Measurements from ENCODE around the gene CAB39L. TPM values are rescaled to one million over a fixed set of nuclear protein-coding genes. Genes with fewer than 3 reads are reported as not detected.
A peak's percentile ranks its signal among the peaks of the same experiment; 100 is the strongest.

CAB39L gene
- total RNA-seq, 1 donor from 2014 or later, result 6.8 TPM

- no peak overlapping the region for H3K9ac ChIP-seq (ENCODE audit: low read depth in 1 of 3, low read length in 3 of 3)
- no peaks in the 10 kb centered on the region for H3K36me3 ChIP-seq (ENCODE audit: control insufficient read depth in 3 of 3, insufficient read depth in 3 of 3, low read length in 3 of 3)
- H3K4me1 ChIP-seq (ENCODE audit: control insufficient read depth in 3 of 3, insufficient read depth in 3 of 3, low read length in 3 of 3), result no peaks in the 10 kb centered on the region
- no peak overlapping the region for H3K4me3 ChIP-seq (ENCODE audit: low read length in 3 of 3)
- H3K9me3 ChIP-seq (ENCODE audit: control insufficient read depth in 3 of 3, low read length in 3 of 3), result no peaks in the 10 kb centered on the region
- H3K27ac ChIP-seq (ENCODE audit: low read depth, low read length), result no peak overlapping the region
- H3K27me3 ChIP-seq (ENCODE audit: control insufficient read depth in 3 of 3, insufficient read depth in 3 of 3, low read length in 3 of 3), result no peaks in the 10 kb centered on the region
These were observed 121.2 kb downstream of the CAB39L start for GRCh38 chr13:49322702-49323101.

- no peaks in the 10 kb centered on the region for H3K36me3 ChIP-seq (ENCODE audit: control insufficient read depth in 3 of 3, insufficient read depth in 3 of 3, low read length in 3 of 3)
- H3K4me3 ChIP-seq (ENCODE audit: low read length in 3 of 3), result no peak overlapping the region
- no peaks in the 10 kb centered on the region for H3K9me3 ChIP-seq (ENCODE audit: control insufficient read depth in 3 of 3, low read length in 3 of 3)
- no peaks in the 10 kb centered on the region for H3K4me1 ChIP-seq (ENCODE audit: control insufficient read depth in 3 of 3, insufficient read depth in 3 of 3, low read length in 3 of 3)
- no peak overlapping the region for H3K9ac ChIP-seq (ENCODE audit: low read depth in 1 of 3, low read length in 3 of 3)
- H3K27me3 ChIP-seq (ENCODE audit: control insufficient read depth in 3 of 3, insufficient read depth in 3 of 3, low read length in 3 of 3), result no peaks in the 10 kb centered on the region
- no peak overlapping the region for H3K27ac ChIP-seq (ENCODE audit: low read depth, low read length)
These were observed 122.9 kb downstream of the CAB39L start for GRCh38 chr13:49320975-49321374.

GRCh38 chr13:49319951-49320350 lies 123.9 kb downstream of the CAB39L start:
- no peaks in the 10 kb centered on the region for H3K36me3 ChIP-seq (ENCODE audit: control insufficient read depth in 3 of 3, insufficient read depth in 3 of 3, low read length in 3 of 3)
- H3K27ac ChIP-seq (ENCODE audit: low read depth, low read length), result no peak overlapping the region
- H3K9me3 ChIP-seq (ENCODE audit: control insufficient read depth in 3 of 3, low read length in 3 of 3), result no peaks in the 10 kb centered on the region
- no peaks in the 10 kb centered on the region for H3K27me3 ChIP-seq (ENCODE audit: control insufficient read depth in 3 of 3, insufficient read depth in 3 of 3, low read length in 3 of 3)
- H3K4me3 ChIP-seq (ENCODE audit: low read length in 3 of 3), result no peak overlapping the region
- no peaks in the 10 kb centered on the region for H3K4me1 ChIP-seq (ENCODE audit: control insufficient read depth in 3 of 3, insufficient read depth in 3 of 3, low read length in 3 of 3)
- no peak overlapping the region for H3K9ac ChIP-seq (ENCODE audit: low read depth in 1 of 3, low read length in 3 of 3)

- no peaks in the 10 kb centered on the region for H3K9me3 ChIP-seq (ENCODE audit: control insufficient read depth in 3 of 3, low read length in 3 of 3)
- H3K4me1 ChIP-seq (ENCODE audit: control insufficient read depth in 3 of 3, insufficient read depth in 3 of 3, low read length in 3 of 3), result peaks cover 0 to under 1% (median 0%) of the 10 kb centered on the region in 3 donors
- no peak overlapping the region for H3K9ac ChIP-seq (ENCODE audit: low read depth in 1 of 3, low read length in 3 of 3)
- H3K36me3 ChIP-seq (ENCODE audit: control insufficient read depth in 3 of 3, insufficient read depth in 3 of 3, low read length in 3 of 3), result no peaks in the 10 kb centered on the region
- H3K27ac ChIP-seq (ENCODE audit: low read depth, low read length), result no peak overlapping the region
- H3K27me3 ChIP-seq (ENCODE audit: control insufficient read depth in 3 of 3, insufficient read depth in 3 of 3, low read length in 3 of 3), result no peaks in the 10 kb centered on the region
- no peak overlapping the region for H3K4me3 ChIP-seq (ENCODE audit: low read length in 3 of 3)
These were observed 124.3 kb downstream of the CAB39L start for GRCh38 chr13:49319551-49319950.

- Histone ChIP-seq H3K27ac (ENCODE audit: low read depth, low read length) (no peak overlapping the region), H3K36me3 (ENCODE audit: control insufficient read depth in 3 of 3, insufficient read depth in 3 of 3, low read length in 3 of 3) (no peaks in the 10 kb centered on the region), H3K27me3 (ENCODE audit: control insufficient read depth in 3 of 3, insufficient read depth in 3 of 3, low read length in 3 of 3) (no peaks in the 10 kb centered on the region), H3K9ac (ENCODE audit: low read depth in 1 of 3, low read length in 3 of 3) (no peak overlapping the region), H3K4me3 (ENCODE audit: low read length in 3 of 3) (no peak overlapping the region), H3K9me3 (ENCODE audit: control insufficient read depth in 3 of 3, low read length in 3 of 3) (no peaks in the 10 kb centered on the region), H3K4me1 (ENCODE audit: control insufficient read depth in 3 of 3, insufficient read depth in 3 of 3, low read length in 3 of 3) (peaks cover 0 to 12% (median 9%) of the 10 kb centered on the region in 3 donors)
These were observed 127.9 kb downstream of the CAB39L start for GRCh38 chr13:49315756-49316482.

- no peak overlapping the region for H3K27ac ChIP-seq (ENCODE audit: low read depth, low read length)
- H3K9ac ChIP-seq (ENCODE audit: low read depth in 1 of 3, low read length in 3 of 3), result no peak overlapping the region
- no peaks in the 10 kb centered on the region for H3K27me3 ChIP-seq (ENCODE audit: control insufficient read depth in 3 of 3, insufficient read depth in 3 of 3, low read length in 3 of 3)
- H3K4me3 ChIP-seq (ENCODE audit: low read length in 3 of 3), result no peak overlapping the region
- H3K36me3 ChIP-seq (ENCODE audit: control insufficient read depth in 3 of 3, insufficient read depth in 3 of 3, low read length in 3 of 3), result peaks cover 0 to 2% (median 2%) of the 10 kb centered on the region in 3 donors
- no peaks in the 10 kb centered on the region for H3K9me3 ChIP-seq (ENCODE audit: control insufficient read depth in 3 of 3, low read length in 3 of 3)
- H3K4me1 ChIP-seq (ENCODE audit: control insufficient read depth in 3 of 3, insufficient read depth in 3 of 3, low read length in 3 of 3), result peaks cover 0 to 12% (median 9%) of the 10 kb centered on the region in 3 donors
These were observed 128.8 kb downstream of the CAB39L start for GRCh38 chr13:49315036-49315565.

- H3K27me3 ChIP-seq (ENCODE audit: control insufficient read depth in 3 of 3, insufficient read depth in 3 of 3, low read length in 3 of 3), result no peaks in the 10 kb centered on the region
- peaks cover 0 to 12% (median 9%) of the 10 kb centered on the region in 3 donors for H3K4me1 ChIP-seq (ENCODE audit: control insufficient read depth in 3 of 3, insufficient read depth in 3 of 3, low read length in 3 of 3)
- H3K4me3 ChIP-seq (ENCODE audit: low read length in 3 of 3), result no peak overlapping the region
- no peak overlapping the region for H3K9ac ChIP-seq (ENCODE audit: low read depth in 1 of 3, low read length in 3 of 3)
- H3K36me3 ChIP-seq (ENCODE audit: control insufficient read depth in 3 of 3, insufficient read depth in 3 of 3, low read length in 3 of 3), result peaks cover 0 to 3% (median 2%) of the 10 kb centered on the region in 3 donors
- H3K9me3 ChIP-seq (ENCODE audit: control insufficient read depth in 3 of 3, low read length in 3 of 3), result no peaks in the 10 kb centered on the region
- peak overlapping the region; percentile 60 for H3K27ac ChIP-seq (ENCODE audit: low read depth, low read length)
These were observed 129.5 kb downstream of the CAB39L start for GRCh38 chr13:49314344-49314882.

GRCh38 chr13:49311816-49312215 lies 132.0 kb downstream of the CAB39L start:
- no peaks in the 10 kb centered on the region for H3K27me3 ChIP-seq (ENCODE audit: control insufficient read depth in 3 of 3, insufficient read depth in 3 of 3, low read length in 3 of 3)
- no peak overlapping the region for H3K27ac ChIP-seq (ENCODE audit: low read depth, low read length)
- no peak overlapping the region for H3K4me3 ChIP-seq (ENCODE audit: low read length in 3 of 3)
- H3K36me3 ChIP-seq (ENCODE audit: control insufficient read depth in 3 of 3, insufficient read depth in 3 of 3, low read length in 3 of 3), result peaks cover 0 to 3% (median 2%) of the 10 kb centered on the region in 3 donors
- H3K9ac ChIP-seq (ENCODE audit: low read depth in 1 of 3, low read length in 3 of 3), result no peak overlapping the region
- H3K4me1 ChIP-seq (ENCODE audit: control insufficient read depth in 3 of 3, insufficient read depth in 3 of 3, low read length in 3 of 3), result peaks cover 7 to 19% (median 19%) of the 10 kb centered on the region in 3 donors
- no peaks in the 10 kb centered on the region for H3K9me3 ChIP-seq (ENCODE audit: control insufficient read depth in 3 of 3, low read length in 3 of 3)

GRCh38 chr13:49310251-49310650 lies 133.6 kb downstream of the CAB39L start:
- no peaks in the 10 kb centered on the region for H3K27me3 ChIP-seq (ENCODE audit: control insufficient read depth in 3 of 3, insufficient read depth in 3 of 3, low read length in 3 of 3)
- peaks cover 7 to 28% (median 19%) of the 10 kb centered on the region in 3 donors for H3K4me1 ChIP-seq (ENCODE audit: control insufficient read depth in 3 of 3, insufficient read depth in 3 of 3, low read length in 3 of 3)
- no peak overlapping the region for H3K27ac ChIP-seq (ENCODE audit: low read depth, low read length)
- H3K9ac ChIP-seq (ENCODE audit: low read depth in 1 of 3, low read length in 3 of 3), result no peak overlapping the region
- H3K4me3 ChIP-seq (ENCODE audit: low read length in 3 of 3), result no peak overlapping the region
- peaks cover 0 to 3% (median 2%) of the 10 kb centered on the region in 3 donors for H3K36me3 ChIP-seq (ENCODE audit: control insufficient read depth in 3 of 3, insufficient read depth in 3 of 3, low read length in 3 of 3)
- H3K9me3 ChIP-seq (ENCODE audit: control insufficient read depth in 3 of 3, low read length in 3 of 3), result no peaks in the 10 kb centered on the region

- H3K4me1 ChIP-seq (ENCODE audit: control insufficient read depth in 3 of 3, insufficient read depth in 3 of 3, low read length in 3 of 3), result peaks cover 8 to 26% (median 13%) of the 10 kb centered on the region in 3 donors
- peak overlapping the region; percentile 59 for H3K27ac ChIP-seq (ENCODE audit: low read depth, low read length)
These were observed 134.9 kb downstream of the CAB39L start for GRCh38 chr13:49308921-49309408.

More at GRCh38 chr13:49308921-49309408, 134.9 kb downstream of the CAB39L start:
- no peak overlapping the region for H3K9ac ChIP-seq (ENCODE audit: low read depth in 1 of 3, low read length in 3 of 3)
- H3K36me3 ChIP-seq (ENCODE audit: control insufficient read depth in 3 of 3, insufficient read depth in 3 of 3, low read length in 3 of 3), result peaks cover 0 to 3% (median 2%) of the 10 kb centered on the region in 3 donors
- H3K9me3 ChIP-seq (ENCODE audit: control insufficient read depth in 3 of 3, low read length in 3 of 3), result no peaks in the 10 kb centered on the region
- no peaks in the 10 kb centered on the region for H3K27me3 ChIP-seq (ENCODE audit: control insufficient read depth in 3 of 3, insufficient read depth in 3 of 3, low read length in 3 of 3)
- H3K4me3 ChIP-seq (ENCODE audit: low read length in 3 of 3), result no peak overlapping the region
